ENCODE measurements around the gene GAB2.

DNA sequence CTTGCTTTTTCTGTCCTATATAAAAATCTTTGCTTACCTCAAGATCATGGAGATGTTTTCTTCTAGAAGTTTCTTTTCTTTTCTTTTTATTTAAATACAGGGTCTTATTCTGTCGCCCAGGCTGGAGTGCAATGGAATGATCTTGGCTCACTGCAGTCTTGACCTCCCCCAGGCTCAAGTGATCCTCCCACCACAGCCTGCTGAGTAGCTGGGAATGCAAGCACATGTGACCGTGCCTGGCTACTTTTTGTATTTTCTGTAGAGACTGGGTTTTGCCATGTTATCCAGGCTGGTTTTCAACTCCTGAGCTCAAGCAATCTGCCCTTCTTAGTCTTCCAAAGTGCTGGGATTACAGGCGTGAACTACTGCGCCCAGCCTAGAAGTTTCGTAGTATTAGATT is 183.6 kb downstream of the GAB2 start:
- TF ChIP-seq POLR2A (IDR thresholded peaks at IDR 0.05), result no peak
- TF ChIP-seq, protein P1, sequence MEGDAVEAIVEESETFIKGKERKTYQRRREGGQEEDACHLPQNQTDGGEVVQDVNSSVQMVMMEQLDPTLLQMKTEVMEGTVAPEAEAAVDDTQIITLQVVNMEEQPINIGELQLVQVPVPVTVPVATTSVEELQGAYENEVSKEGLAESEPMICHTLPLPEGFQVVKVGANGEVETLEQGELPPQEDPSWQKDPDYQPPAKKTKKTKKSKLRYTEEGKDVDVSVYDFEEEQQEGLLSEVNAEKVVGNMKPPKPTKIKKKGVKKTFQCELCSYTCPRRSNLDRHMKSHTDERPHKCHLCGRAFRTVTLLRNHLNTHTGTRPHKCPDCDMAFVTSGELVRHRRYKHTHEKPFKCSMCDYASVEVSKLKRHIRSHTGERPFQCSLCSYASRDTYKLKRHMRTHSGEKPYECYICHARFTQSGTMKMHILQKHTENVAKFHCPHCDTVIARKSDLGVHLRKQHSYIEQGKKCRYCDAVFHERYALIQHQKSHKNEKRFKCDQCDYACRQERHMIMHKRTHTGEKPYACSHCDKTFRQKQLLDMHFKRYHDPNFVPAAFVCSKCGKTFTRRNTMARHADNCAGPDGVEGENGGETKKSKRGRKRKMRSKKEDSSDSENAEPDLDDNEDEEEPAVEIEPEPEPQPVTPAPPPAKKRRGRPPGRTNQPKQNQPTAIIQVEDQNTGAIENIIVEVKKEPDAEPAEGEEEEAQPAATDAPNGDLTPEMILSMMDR (IDR thresholded peaks at IDR 0.05), result no peak
